Parathyroid adenoma (tissue), 2 donors: ENCODE data around the gene SURF6.

Experiments
- H2AFZ ChIP-seq: fragments of 300-600 bp; sonication (generic); one replicate; pipeline ENCODE4 v1.7.0; 2017; ENCODE audit warnings: antibody characterized with exemption, mild to moderate bottlenecking
- H3K27ac ChIP-seq: fragments of 300-600 bp; sonication (generic); one replicate; pipeline ENCODE4 v1.7.0; 2017
- H3K27me3 ChIP-seq: fragments of 300-600 bp; sonication (generic); one replicate; pipeline ENCODE4 v1.7.0; 2017; ENCODE audit warnings: low read length; ENCODE audit not compliant: control insufficient read depth, insufficient read depth
- H3K36me3 ChIP-seq: fragments of 300-600 bp; sonication (generic); one replicate; pipeline ENCODE4 v1.7.0; 2017; ENCODE audit warnings: low read length; ENCODE audit not compliant: control insufficient read depth, insufficient read depth
- H3K4me1 ChIP-seq: fragments of 300-600 bp; sonication (generic); one replicate; pipeline ENCODE4 v1.7.0; 2017; ENCODE audit warnings: control low read depth
- H3K4me2 ChIP-seq: fragments of 300-600 bp; sonication (generic); one replicate; pipeline ENCODE4 v1.7.0; 2017; ENCODE audit warnings: low read length
- H3K4me3 ChIP-seq: fragments of 300-600 bp; sonication (generic); one replicate; pipeline ENCODE4 v1.7.0; 2017; ENCODE audit warnings: low read depth, low read length
- H3K79me2 ChIP-seq: fragments of 300-600 bp; sonication (generic); one replicate; pipeline ENCODE4 v1.7.0; 2017; ENCODE audit warnings: control low read depth
- H3K9ac ChIP-seq: fragments of 300-600 bp; sonication (generic); one replicate; pipeline ENCODE4 v1.7.0; 2017; ENCODE audit warnings: mild to moderate bottlenecking
- H3K9me3 ChIP-seq: fragments of 300-600 bp; sonication (generic); one replicate; pipeline ENCODE4 v1.7.0; 2017; ENCODE audit warnings: low read length; ENCODE audit not compliant: control insufficient read depth
- TF ChIP-seq, protein P1 (sequence below): fragments of 300-600 bp; sonication (generic); IDR thresholded peaks from one replicate; pipeline ENCODE4 v1.7.0; 2017; ENCODE audit warnings: antibody characterized with exemption, mild to moderate bottlenecking
- donor health status: primary hyperparathyroidism.

Gene SURF6

DNA sequence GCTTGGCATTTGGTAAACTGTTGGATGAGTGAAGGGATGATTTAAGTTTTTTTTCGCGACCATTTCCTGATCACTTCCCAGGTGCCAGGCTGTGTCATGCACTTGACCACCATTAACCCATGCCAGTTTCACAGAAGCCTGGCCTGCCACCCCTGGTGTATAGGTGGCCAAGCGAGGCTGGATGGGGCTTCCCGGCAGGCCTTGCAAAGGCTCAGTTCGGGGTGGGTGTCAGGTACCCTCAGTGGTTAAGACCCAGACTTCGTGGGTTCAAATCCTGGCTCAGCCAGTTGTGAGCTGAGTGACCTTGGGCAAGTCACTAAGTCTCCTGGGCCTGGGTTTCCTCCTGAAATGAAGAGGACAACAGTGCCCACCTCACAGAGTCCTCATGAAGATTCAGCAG lies 9.6 kb upstream of the SURF6 start:
- Histone ChIP-seq H3K36me3 (no peaks in the 10 kb centered on the region), H2AFZ (no peak overlapping the region), H3K4me2 (no peak overlapping the region), H3K27me3 (no peaks in the 10 kb centered on the region), H3K27ac (no peak overlapping the region), H3K4me3 (no peak overlapping the region), H3K9ac (no peak overlapping the region), H3K9me3 (no peaks in the 10 kb centered on the region), H3K79me2 (no peaks in the 10 kb centered on the region), H3K4me1 (peaks cover 3% of the 10 kb centered on the region)
- TF ChIP-seq, protein P1, sequence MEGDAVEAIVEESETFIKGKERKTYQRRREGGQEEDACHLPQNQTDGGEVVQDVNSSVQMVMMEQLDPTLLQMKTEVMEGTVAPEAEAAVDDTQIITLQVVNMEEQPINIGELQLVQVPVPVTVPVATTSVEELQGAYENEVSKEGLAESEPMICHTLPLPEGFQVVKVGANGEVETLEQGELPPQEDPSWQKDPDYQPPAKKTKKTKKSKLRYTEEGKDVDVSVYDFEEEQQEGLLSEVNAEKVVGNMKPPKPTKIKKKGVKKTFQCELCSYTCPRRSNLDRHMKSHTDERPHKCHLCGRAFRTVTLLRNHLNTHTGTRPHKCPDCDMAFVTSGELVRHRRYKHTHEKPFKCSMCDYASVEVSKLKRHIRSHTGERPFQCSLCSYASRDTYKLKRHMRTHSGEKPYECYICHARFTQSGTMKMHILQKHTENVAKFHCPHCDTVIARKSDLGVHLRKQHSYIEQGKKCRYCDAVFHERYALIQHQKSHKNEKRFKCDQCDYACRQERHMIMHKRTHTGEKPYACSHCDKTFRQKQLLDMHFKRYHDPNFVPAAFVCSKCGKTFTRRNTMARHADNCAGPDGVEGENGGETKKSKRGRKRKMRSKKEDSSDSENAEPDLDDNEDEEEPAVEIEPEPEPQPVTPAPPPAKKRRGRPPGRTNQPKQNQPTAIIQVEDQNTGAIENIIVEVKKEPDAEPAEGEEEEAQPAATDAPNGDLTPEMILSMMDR = no peak

DNA sequence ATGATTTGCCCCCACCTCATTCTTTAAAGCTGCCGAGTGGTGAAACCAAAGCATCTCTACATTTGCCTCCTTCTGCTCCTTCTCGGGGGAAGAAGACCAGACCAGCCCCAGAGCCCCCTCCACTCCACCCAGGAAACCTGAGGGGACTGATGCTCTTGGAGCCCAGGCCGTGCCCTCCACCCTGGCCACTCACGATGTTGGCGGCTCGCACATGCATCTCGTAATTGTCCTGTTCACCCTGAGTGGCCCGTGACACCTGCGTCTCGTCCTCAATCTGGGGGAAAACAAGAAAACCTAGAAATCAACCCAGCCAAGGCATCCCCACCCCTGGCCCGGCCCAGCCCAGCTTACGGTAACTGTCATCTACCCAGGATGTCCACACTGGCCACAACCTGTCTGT lies 9.0 kb upstream of the SURF6 start:
- H3K36me3 ChIP-seq = no peaks in the 10 kb centered on the region
- no peak overlapping the region for H3K9ac ChIP-seq
- no peak overlapping the region for H3K27ac ChIP-seq
- H3K4me2 ChIP-seq = no peak overlapping the region
- H3K79me2 ChIP-seq = no peaks in the 10 kb centered on the region
- no peak overlapping the region for H3K4me3 ChIP-seq
- H2AFZ ChIP-seq = no peak overlapping the region
- H3K27me3 ChIP-seq = no peaks in the 10 kb centered on the region
- TF ChIP-seq, protein P1 = no peak
- H3K9me3 ChIP-seq = no peaks in the 10 kb centered on the region
- peaks cover 3% of the 10 kb centered on the region for H3K4me1 ChIP-seq

DNA sequence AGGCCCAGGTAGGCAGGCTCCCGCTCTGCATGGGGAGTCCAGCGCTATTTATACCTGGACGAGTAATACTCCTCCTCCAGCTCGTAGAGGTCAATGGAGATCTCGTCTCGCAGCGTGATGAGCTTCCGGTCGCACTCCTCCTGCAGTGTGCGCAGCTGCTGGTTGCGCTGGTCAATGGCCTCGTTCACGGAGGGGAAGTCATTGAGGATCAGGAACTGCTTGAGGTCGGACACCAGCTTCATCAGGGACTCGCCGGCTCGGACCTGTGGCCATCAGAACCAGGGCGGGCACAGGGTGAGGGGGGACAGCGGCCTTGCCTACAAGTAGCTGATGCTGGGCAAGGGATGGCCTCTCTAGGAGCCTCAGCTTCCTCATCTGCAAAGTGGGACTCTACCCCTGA lies 8.1 kb upstream of the SURF6 start:
- no peak overlapping the region for H2AFZ ChIP-seq
- TF ChIP-seq, protein P1 = no peak
- H3K4me3 ChIP-seq = no peak overlapping the region
- no peak overlapping the region for H3K27ac ChIP-seq
- no peaks in the 10 kb centered on the region for H3K27me3 ChIP-seq
- H3K4me2 ChIP-seq = no peak overlapping the region
- H3K4me1 ChIP-seq = peaks cover 1% of the 10 kb centered on the region
- no peaks in the 10 kb centered on the region for H3K36me3 ChIP-seq
- H3K9me3 ChIP-seq = no peaks in the 10 kb centered on the region
- no peak overlapping the region for H3K9ac ChIP-seq
- no peaks in the 10 kb centered on the region for H3K79me2 ChIP-seq

DNA sequence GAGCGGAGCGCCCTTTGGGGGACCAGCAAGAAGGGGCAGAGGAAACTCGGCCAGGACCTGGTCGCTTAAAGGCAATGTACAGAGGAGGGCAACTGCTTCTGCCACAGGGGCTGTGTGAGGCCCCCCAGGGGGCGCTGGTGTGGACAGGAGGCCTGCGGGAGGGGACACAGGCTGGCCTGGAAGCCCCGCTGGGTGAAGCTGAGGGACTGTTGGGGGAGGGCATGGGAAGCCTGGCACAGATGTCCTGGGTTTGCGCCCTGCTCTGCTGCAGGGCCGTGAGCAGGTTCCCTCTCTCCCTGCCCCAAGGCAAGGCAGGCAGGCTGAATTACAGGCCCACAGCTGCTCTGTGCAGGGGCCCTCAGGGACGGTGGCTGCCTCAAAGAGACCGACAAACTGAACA lies 6.6 kb upstream of the SURF6 start:
- no peak overlapping the region for H3K4me3 ChIP-seq
- no peaks in the 10 kb centered on the region for H3K79me2 ChIP-seq
- H3K27ac ChIP-seq = no peak overlapping the region
- no peaks in the 10 kb centered on the region for H3K4me1 ChIP-seq
- H3K9me3 ChIP-seq = no peaks in the 10 kb centered on the region
- no peak overlapping the region for H3K4me2 ChIP-seq
- H3K36me3 ChIP-seq = no peaks in the 10 kb centered on the region
- no peaks in the 10 kb centered on the region for H3K27me3 ChIP-seq
- no peak overlapping the region for H3K9ac ChIP-seq
- H2AFZ ChIP-seq = no peak overlapping the region
- TF ChIP-seq, protein P1 = no peak

DNA sequence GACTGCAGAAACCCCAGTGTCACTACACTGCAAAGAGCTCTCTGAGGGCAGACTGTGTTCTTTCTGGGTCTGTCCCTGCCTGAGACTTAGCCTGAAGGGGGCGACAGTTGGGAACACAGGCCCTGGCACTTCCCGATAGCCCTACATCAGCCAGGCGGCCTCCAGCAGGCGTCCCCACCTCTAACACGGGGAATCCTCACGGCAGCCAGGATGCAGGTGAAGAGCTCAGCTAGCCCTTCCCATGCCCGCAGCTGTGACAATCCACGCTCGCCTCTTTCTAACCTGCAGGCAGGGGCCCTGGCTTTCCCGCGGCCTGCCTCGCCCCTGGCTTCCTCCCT lies 6.0 kb upstream of the SURF6 start:
- TF ChIP-seq, protein P1 = no peak
- Histone ChIP-seq H3K4me1 (no peaks in the 10 kb centered on the region), H3K36me3 (no peaks in the 10 kb centered on the region), H3K4me3 (no peak overlapping the region), H3K9me3 (no peaks in the 10 kb centered on the region), H2AFZ (no peak overlapping the region), H3K79me2 (no peaks in the 10 kb centered on the region), H3K4me2 (no peak overlapping the region), H3K27ac (no peak overlapping the region), H3K27me3 (no peaks in the 10 kb centered on the region), H3K9ac (no peak overlapping the region)
